Sigmoid colon (tissue), 4 donors: ENCODE measurements around the gene SMG7.

Experiments used
- EP300 ChIP-seq, 4 donors: sonication (generic); formaldehyde crosslinking; IDR thresholded peaks; one replicate each; pipeline ENCODE4 v1.6.1; 2017; ENCODE audit warnings: antibody characterized with exemption in 4 of 4
- POLR2AphosphoS5 ChIP-seq, 4 donors: sonication (generic); formaldehyde crosslinking; IDR thresholded peaks; one replicate each; pipeline ENCODE4 v1.6.1; 2017; ENCODE audit warnings: antibody characterized with exemption in 4 of 4
- TF ChIP-seq, protein P1 (sequence below), 4 experiments: fragments of 450-650 bp in 3 of 4; fragments of 200-600 bp in 1 of 4; IDR thresholded peaks; one replicate each; pipeline ENCODE4 v1.5.1; 2016 to 2019; ENCODE audit warnings: antibody characterized with exemption in 4 of 4, mild to moderate bottlenecking in 3 of 4, moderate library complexity in 2 of 4

DNA sequence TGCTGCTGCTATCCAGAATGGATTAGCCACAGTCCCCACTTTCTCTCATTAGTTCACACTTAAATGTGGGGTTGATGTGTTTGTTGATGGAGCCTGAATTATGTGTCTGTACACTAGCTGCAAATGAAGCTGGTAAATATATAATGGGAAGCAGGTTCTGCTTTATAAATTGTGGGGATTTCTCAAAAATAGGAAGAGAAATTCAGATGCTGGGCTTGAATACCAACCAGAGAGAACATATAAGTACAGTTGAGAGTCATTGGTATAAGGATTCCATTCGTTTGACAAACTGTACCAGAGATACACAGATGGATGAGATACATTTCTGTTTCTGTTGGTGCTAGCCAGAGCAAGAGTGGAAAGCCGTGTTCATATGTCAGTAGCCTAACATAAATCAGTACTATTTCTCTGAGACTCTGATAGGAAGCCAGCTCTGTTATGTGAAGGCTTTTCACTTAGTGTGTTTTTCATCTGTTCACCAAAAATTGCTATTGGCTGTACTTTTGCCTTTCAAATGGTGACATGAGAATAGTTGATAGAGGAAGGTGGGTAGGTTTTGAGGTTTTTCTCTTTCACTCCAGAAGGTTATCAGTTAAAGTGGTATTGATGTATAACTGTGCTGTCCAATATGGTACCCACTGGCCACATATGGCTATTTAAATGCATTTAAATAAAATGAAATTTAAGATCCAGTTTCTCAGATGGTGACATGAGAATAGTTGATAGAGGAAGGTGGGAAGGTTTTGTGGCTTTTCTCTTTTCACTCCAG is 15.6 kb downstream of the SMG7 start:
- TF ChIP-seq, protein P1, sequence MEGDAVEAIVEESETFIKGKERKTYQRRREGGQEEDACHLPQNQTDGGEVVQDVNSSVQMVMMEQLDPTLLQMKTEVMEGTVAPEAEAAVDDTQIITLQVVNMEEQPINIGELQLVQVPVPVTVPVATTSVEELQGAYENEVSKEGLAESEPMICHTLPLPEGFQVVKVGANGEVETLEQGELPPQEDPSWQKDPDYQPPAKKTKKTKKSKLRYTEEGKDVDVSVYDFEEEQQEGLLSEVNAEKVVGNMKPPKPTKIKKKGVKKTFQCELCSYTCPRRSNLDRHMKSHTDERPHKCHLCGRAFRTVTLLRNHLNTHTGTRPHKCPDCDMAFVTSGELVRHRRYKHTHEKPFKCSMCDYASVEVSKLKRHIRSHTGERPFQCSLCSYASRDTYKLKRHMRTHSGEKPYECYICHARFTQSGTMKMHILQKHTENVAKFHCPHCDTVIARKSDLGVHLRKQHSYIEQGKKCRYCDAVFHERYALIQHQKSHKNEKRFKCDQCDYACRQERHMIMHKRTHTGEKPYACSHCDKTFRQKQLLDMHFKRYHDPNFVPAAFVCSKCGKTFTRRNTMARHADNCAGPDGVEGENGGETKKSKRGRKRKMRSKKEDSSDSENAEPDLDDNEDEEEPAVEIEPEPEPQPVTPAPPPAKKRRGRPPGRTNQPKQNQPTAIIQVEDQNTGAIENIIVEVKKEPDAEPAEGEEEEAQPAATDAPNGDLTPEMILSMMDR (IDR thresholded peaks at IDR 0.05), result no peak
- TF ChIP-seq POLR2AphosphoS5 (IDR thresholded peaks at IDR 0.05), result no peak
- no peak for TF ChIP-seq EP300 (IDR thresholded peaks at IDR 0.05)
